HEK293 (cell line): ENCODE data around the gene PLS1.

ENCODE experiments used
- CTCF ChIP-seq: fragments of 450-650 bp; formaldehyde crosslinking; IDR thresholded peaks from 2 replicates; pipeline ENCODE4 v1.5.1; 2016; ENCODE audit warnings: missing biosample characterization, missing genetic modification characterization
- GLI4 ChIP-seq: fragments of 450-650 bp; formaldehyde crosslinking; IDR thresholded peaks from 2 replicates; pipeline ENCODE4 v1.5.1; 2016; ENCODE audit warnings: missing biosample characterization, missing genetic modification characterization
- OSR2 ChIP-seq: fragments of 450-650 bp; formaldehyde crosslinking; IDR thresholded peaks from 2 replicates; pipeline ENCODE4 v1.5.1; 2016; ENCODE audit warnings: missing biosample characterization, missing genetic modification characterization
- REST ChIP-seq: fragments of 450-650 bp; formaldehyde crosslinking; IDR thresholded peaks from 2 replicates; pipeline ENCODE4 v1.5.1; 2016; ENCODE audit warnings: missing biosample characterization, missing genetic modification characterization
- SP2 ChIP-seq: fragments of 450-650 bp; formaldehyde crosslinking; IDR thresholded peaks from 2 replicates; pipeline ENCODE4 v1.5.1; 2016; ENCODE audit warnings: missing biosample characterization, missing genetic modification characterization
- ZBTB7A ChIP-seq: fragments of 450-650 bp; formaldehyde crosslinking; IDR thresholded peaks from 2 replicates; pipeline ENCODE4 v1.5.1; 2016; ENCODE audit warnings: low read depth, missing biosample characterization, missing genetic modification characterization
- ZFP41 ChIP-seq: fragments of 450-650 bp; formaldehyde crosslinking; IDR thresholded peaks from 2 replicates; pipeline ENCODE4 v1.5.1; 2016; ENCODE audit warnings: missing biosample characterization, missing genetic modification characterization, borderline replicate concordance
- ZFP69B ChIP-seq: fragments of 450-650 bp; formaldehyde crosslinking; IDR thresholded peaks from 2 replicates; pipeline ENCODE4 v1.5.1; 2016; ENCODE audit warnings: missing biosample characterization, missing genetic modification characterization
- ZNF10 ChIP-seq: fragments of 450-650 bp; formaldehyde crosslinking; IDR thresholded peaks from 2 replicates; pipeline ENCODE4 v1.5.1; 2017; ENCODE audit warnings: missing biosample characterization, missing genetic modification characterization
- ZNF473 ChIP-seq: fragments of 450-650 bp; formaldehyde crosslinking; IDR thresholded peaks from 2 replicates; pipeline ENCODE4 v1.5.1; 2017; ENCODE audit warnings: missing biosample characterization, missing genetic modification characterization
- ZNF626 ChIP-seq: fragments of 450-650 bp; sonication (Bioruptor Pico); formaldehyde crosslinking; IDR thresholded peaks from 2 replicates; pipeline ENCODE4 v1.5.1; 2018; ENCODE audit warnings: missing biosample characterization, missing genetic modification characterization, inconsistent platforms
- ZSCAN23 ChIP-seq: fragments of 450-650 bp; formaldehyde crosslinking; IDR thresholded peaks from 2 replicates; pipeline ENCODE4 v1.5.1; 2016; ENCODE audit warnings: missing biosample characterization, missing genetic modification characterization
- TF ChIP-seq, protein P1 (sequence below): fragments of 450-650 bp; formaldehyde crosslinking; IDR thresholded peaks from 2 replicates; pipeline ENCODE4 v1.5.1; 2016; ENCODE audit warnings: missing biosample characterization, missing genetic modification characterization
- TF ChIP-seq, protein P2 (sequence below): fragments of 450-650 bp; formaldehyde crosslinking; IDR thresholded peaks from 2 replicates; pipeline ENCODE4 v1.5.1; 2017; ENCODE audit warnings: missing biosample characterization, mild to moderate bottlenecking, missing genetic modification characterization, moderate library complexity

DNA sequence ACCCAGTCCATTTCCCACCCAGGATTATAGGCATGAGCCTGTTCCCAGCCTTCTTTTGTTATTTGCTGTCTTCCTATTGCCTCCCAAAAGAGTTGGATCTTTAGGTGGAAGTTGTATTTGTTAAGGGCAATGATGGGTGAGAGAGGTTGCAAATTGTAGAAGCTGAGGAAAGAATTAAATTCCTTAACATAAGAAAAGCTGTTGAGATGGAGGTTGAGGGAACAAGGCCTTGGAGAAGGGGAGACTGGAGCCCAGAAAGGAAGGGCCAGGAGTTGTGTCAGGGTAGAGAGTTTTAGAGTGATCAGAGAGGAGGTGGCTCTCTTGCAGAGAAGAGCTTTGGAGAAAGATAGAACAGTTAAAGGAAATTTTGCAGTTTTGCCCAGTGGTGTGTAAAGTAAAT is 46.8 kb downstream of the PLS1 start:
- TF ChIP-seq CTCF (tag by site-specific recombination) (no peak), GLI4 (tag by site-specific recombination) (no peak), ZNF626 (tag by site-specific recombination) (no peak), ZBTB7A (no peak), SP2 (tag by site-specific recombination) (no peak), OSR2 (tag by site-specific recombination) (no peak), ZNF473 (tag by site-specific recombination) (no peak), ZFP69B (no peak), ZSCAN23 (no peak), ZFP41 (no peak), ZNF10 (tag by site-specific recombination) (no peak), REST (no peak)
- TF ChIP-seq, protein P1, sequence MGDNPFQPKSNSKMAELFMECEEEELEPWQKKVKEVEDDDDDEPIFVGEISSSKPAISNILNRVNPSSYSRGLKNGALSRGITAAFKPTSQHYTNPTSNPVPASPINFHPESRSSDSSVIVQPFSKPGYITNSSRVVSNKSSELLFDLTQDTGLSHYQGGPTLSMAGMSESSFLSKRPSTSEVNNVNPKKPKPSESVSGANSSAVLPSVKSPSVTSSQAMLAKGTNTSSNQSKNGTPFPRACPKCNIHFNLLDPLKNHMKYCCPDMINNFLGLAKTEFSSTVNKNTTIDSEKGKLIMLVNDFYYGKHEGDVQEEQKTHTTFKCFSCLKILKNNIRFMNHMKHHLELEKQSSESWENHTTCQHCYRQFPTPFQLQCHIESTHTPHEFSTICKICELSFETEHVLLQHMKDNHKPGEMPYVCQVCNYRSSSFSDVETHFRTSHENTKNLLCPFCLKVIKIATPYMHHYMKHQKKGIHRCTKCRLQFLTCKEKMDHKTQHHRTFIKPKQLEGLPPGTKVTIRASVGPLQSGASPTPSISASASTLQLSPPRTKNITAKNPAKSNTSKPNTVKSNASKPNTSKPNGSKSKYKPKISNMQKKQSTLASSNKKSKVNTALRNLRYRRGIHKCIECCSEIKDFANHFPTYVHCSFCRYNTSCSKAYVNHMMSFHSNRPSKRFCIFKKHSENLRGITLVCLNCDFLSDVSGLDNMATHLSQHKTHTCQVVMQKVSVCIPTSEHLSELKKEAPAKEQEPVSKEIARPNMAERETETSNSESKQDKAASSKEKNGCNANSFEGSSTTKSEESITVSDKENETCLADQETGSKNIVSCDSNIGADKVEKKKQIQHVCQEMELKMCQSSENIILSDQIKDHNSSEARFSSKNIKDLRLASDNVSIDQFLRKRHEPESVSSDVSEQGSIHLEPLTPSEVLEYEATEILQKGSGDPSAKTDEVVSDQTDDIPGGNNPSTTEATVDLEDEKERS = no peak
- TF ChIP-seq, protein P2, sequence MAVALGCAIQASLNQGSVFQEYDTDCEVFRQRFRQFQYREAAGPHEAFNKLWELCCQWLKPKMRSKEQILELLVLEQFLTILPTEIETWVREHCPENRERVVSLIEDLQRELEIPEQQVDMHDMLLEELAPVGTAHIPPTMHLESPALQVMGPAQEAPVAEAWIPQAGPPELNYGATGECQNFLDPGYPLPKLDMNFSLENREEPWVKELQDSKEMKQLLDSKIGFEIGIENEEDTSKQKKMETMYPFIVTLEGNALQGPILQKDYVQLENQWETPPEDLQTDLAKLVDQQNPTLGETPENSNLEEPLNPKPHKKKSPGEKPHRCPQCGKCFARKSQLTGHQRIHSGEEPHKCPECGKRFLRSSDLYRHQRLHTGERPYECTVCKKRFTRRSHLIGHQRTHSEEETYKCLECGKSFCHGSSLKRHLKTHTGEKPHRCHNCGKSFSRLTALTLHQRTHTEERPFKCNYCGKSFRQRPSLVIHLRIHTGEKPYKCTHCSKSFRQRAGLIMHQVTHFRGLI (tag by site-specific recombination) = no peak
